H1 (cell line): Measurements from ENCODE around the gene FKBP1B. TPM values are rescaled to one million over a fixed set of nuclear protein-coding genes. Genes with fewer than 3 reads are reported as not detected.

Experiments used
- CTCF ChIA-PET: fragments of 300-600 bp; sonication (Branson Sonifier 250); formaldehyde crosslinking; loops from one replicate; lab custom pipeline; 2021; ENCODE audit not compliant: partially characterized antibody; lab: Charles Lee
- POLR2A ChIA-PET: fragments of 300-600 bp; sonication (Branson Sonifier 250); formaldehyde crosslinking; loops from one replicate; lab custom pipeline; 2021; ENCODE audit warnings: inconsistent platforms; ENCODE audit not compliant: partially characterized antibody; lab: Charles Lee
- DNase-seq, 2 experiments: peaks; one replicate each; pipeline versions ENCODE4 v3.0.0 to v3.0.0-alpha.2; 2010 to 2022; ENCODE audit warnings: low spot score in 2 of 2, low read depth in 1 of 2, mixed read lengths in 1 of 2
- FAIRE-seq: peaks from 2 replicates; lab custom pipeline; 2011; peaks lifted over from hg19 to GRCh38; lab: Jason Lieb, UNC
- H2AFZ ChIP-seq: 2 replicates; pipeline ENCODE4 v1.8.1; 2012; ENCODE audit warnings: low read length, inconsistent platforms
- H2AK5ac ChIP-seq: 2 replicates; pipeline ENCODE4 v1.6.1; 2013; ENCODE audit warnings: low read depth, low read length
- H2BK120ac ChIP-seq: replicated peaks from 2 replicates; pipeline ENCODE3; 2013; ENCODE audit warnings: low read depth, low read length, inconsistent platforms
- H2BK12ac ChIP-seq: 2 replicates; pipeline ENCODE4 v1.6.1; 2013; ENCODE audit warnings: low read depth, low read length
- H2BK15ac ChIP-seq: 2 replicates; pipeline ENCODE4 v1.6.1; 2013; ENCODE audit warnings: low read length
- H2BK20ac ChIP-seq: 2 replicates; pipeline ENCODE4 v1.6.1; 2013; ENCODE audit warnings: low read length
- H2BK5ac ChIP-seq: 2 replicates; pipeline ENCODE4 v1.6.1; 2013; ENCODE audit warnings: low read depth, low read length
- H3K14ac ChIP-seq: 2 replicates; pipeline ENCODE4 v1.6.1; 2013; ENCODE audit warnings: inconsistent platforms; ENCODE audit not compliant: insufficient read length
- H3K18ac ChIP-seq: 2 replicates; pipeline ENCODE4 v1.6.1; 2013; ENCODE audit warnings: low read length; ENCODE audit errors: extremely low read depth
- H3K23ac ChIP-seq: 2 replicates; pipeline ENCODE4 v1.6.1; 2013; ENCODE audit warnings: inconsistent platforms; ENCODE audit not compliant: insufficient read length
- H3K23me2 ChIP-seq: 2 replicates; pipeline ENCODE4 v1.6.1; 2013; ENCODE audit warnings: low read depth, low read length
- H3K27ac ChIP-seq: 2 replicates; pipeline ENCODE4 v1.6.1; 2011; ENCODE audit warnings: low read depth, low read length, inconsistent platforms
- H3K27me3 ChIP-seq, 4 experiments: replicated peaks in 1 of 4; 1 replicate in 1 of 4; 2 replicates in 3 of 4; pipeline versions ENCODE4 v1.6.1 to v1.8.1; 2011 to 2013; ENCODE audit warnings: low read length in 3 of 4, mild to moderate bottlenecking in 3 of 4, inconsistent platforms in 2 of 4, mixed read lengths in 2 of 4, moderate library complexity in 1 of 4; ENCODE audit not compliant: control insufficient read depth in 3 of 4, insufficient read depth in 3 of 4; ENCODE audit errors: extremely low read depth in 1 of 4
- H3K36me3 ChIP-seq, 4 experiments: 2 replicates each; pipeline versions ENCODE4 v1.6.1 to v1.8.1; 2011 to 2013; ENCODE audit warnings: mild to moderate bottlenecking in 4 of 4, low read length in 3 of 4, moderate library complexity in 2 of 4, control low read depth in 1 of 4, inconsistent platforms in 1 of 4; ENCODE audit not compliant: insufficient read depth in 4 of 4, control insufficient read depth in 2 of 4
- H3K4ac ChIP-seq: replicated peaks from 2 replicates; pipeline ENCODE3; 2013; ENCODE audit warnings: low read length, low read depth, mixed read lengths, inconsistent platforms; ENCODE audit not compliant: insufficient read length
- H3K4me1 ChIP-seq, 4 experiments: replicated peaks in 1 of 4; 1 replicate in 1 of 4; 2 replicates in 3 of 4; pipeline versions ENCODE4 v1.6.1 to v1.8.1; 2011 to 2013; ENCODE audit warnings: low read length in 3 of 4, inconsistent platforms in 2 of 4, mixed read lengths in 1 of 4; ENCODE audit not compliant: insufficient read depth in 4 of 4, control insufficient read depth in 3 of 4
- H3K4me2 ChIP-seq, 2 experiments: 2 replicates each; pipeline versions ENCODE4 v1.6.1 to v1.8.1; 2011 to 2013; ENCODE audit warnings: low read depth in 2 of 2, low read length in 2 of 2, control low read depth in 1 of 2, inconsistent platforms in 1 of 2, mild to moderate bottlenecking in 1 of 2; ENCODE audit not compliant: insufficient read depth in 1 of 2
- H3K4me3 ChIP-seq, 4 experiments: fragments of 200-600, 300-600 bp in 1 of 4; sonication (generic), shearing (Covaris generic), sonication (Bioruptor Twin) in 1 of 4; 2 replicates each; pipeline versions ENCODE4 v1.5.1 to v1.8.1; 2011 to 2016; ENCODE audit warnings: low read length in 4 of 4, low read depth in 3 of 4, control low read depth in 2 of 4, inconsistent platforms in 2 of 4, mild to moderate bottlenecking in 2 of 4, mixed read lengths in 1 of 4, moderate library complexity in 1 of 4; ENCODE audit not compliant: insufficient read depth in 2 of 4; ENCODE audit errors: extremely low read depth in 1 of 4
- H3K56ac ChIP-seq: replicated peaks from 2 replicates; pipeline ENCODE3; 2013; ENCODE audit warnings: low read depth, mild to moderate bottlenecking, mixed read lengths, low read length, inconsistent platforms; ENCODE audit not compliant: insufficient read length
- H3K79me1 ChIP-seq: 2 replicates; pipeline ENCODE4 v1.6.1; 2013; ENCODE audit warnings: low read depth, low read length, control low read depth
- H3K79me2 ChIP-seq, 2 experiments: 2 replicates each; pipeline versions ENCODE4 v1.6.1 to v1.8.1; 2012 to 2013; ENCODE audit warnings: low read length in 2 of 2, mild to moderate bottlenecking in 2 of 2, inconsistent platforms in 1 of 2; ENCODE audit not compliant: insufficient read depth in 2 of 2, control insufficient read depth in 1 of 2
- H3K9ac ChIP-seq, 4 experiments: replicated peaks in 1 of 4; 1 replicate in 1 of 4; 2 replicates in 3 of 4; pipeline versions ENCODE4 v1.6.1 to v1.8.1; 2011 to 2013; ENCODE audit warnings: low read depth in 3 of 4, low read length in 3 of 4, control low read depth in 2 of 4, mild to moderate bottlenecking in 2 of 4, moderate library complexity in 2 of 4, inconsistent platforms in 1 of 4; ENCODE audit errors: extremely low read depth in 1 of 4
- H3K9me3 ChIP-seq, 2 experiments: 2 replicates each; pipeline versions ENCODE4 v1.6.1 to v1.8.1; 2012 to 2013; ENCODE audit warnings: mild to moderate bottlenecking in 2 of 2, moderate library complexity in 2 of 2, control low read depth in 1 of 2, inconsistent platforms in 1 of 2, low read depth in 1 of 2, low read length in 1 of 2, mixed read lengths in 1 of 2; ENCODE audit not compliant: insufficient read depth in 2 of 2
- H4K20me1 ChIP-seq, 2 experiments: replicated peaks in 1 of 2; 2 replicates each; pipeline versions ENCODE3 to v1.8.1; 2011 to 2013; ENCODE audit warnings: inconsistent platforms in 2 of 2, low read length in 2 of 2, mild to moderate bottlenecking in 1 of 2; ENCODE audit not compliant: insufficient read depth in 2 of 2, control insufficient read depth in 1 of 2
- H4K5ac ChIP-seq: 2 replicates; pipeline ENCODE4 v1.6.1; 2013; ENCODE audit warnings: low read length, low read depth, mixed read lengths, inconsistent platforms; ENCODE audit not compliant: insufficient read length
- H4K8ac ChIP-seq: 2 replicates; pipeline ENCODE4 v1.8.0; 2013; ENCODE audit warnings: mild to moderate bottlenecking, moderate library complexity, low read length, inconsistent platforms; ENCODE audit not compliant: insufficient read depth; ENCODE audit errors: extremely low read depth
- H4K91ac ChIP-seq: replicated peaks from 2 replicates; pipeline ENCODE3; 2013; ENCODE audit warnings: low read length, mixed read lengths, inconsistent platforms; ENCODE audit not compliant: insufficient read length
- ATF3 ChIP-seq: IDR thresholded peaks from 2 replicates; pipeline ENCODE4 v1.6.1; 2011; ENCODE audit warnings: low read depth, mild to moderate bottlenecking, low read length; ENCODE audit not compliant: insufficient read depth
- BCL11A ChIP-seq, 2 experiments: IDR thresholded peaks; one replicate each; pipeline ENCODE4 v1.6.1; 2011; ENCODE audit warnings: low read depth in 2 of 2, low read length in 2 of 2, mild to moderate bottlenecking in 2 of 2
- CBX5 ChIP-seq: fragments of 300-800, 300-1000 bp; sonication (generic); IDR thresholded peaks from 2 replicates; pipeline ENCODE4 v1.7.1; 2016; ENCODE audit warnings: antibody characterized with exemption, low read length, low read depth
- CBX8 ChIP-seq: fragments of 300-800, 300-1000 bp; sonication (generic); IDR thresholded peaks from 2 replicates; pipeline ENCODE4 v1.7.1; 2016; ENCODE audit warnings: low read depth, low read length, borderline replicate concordance
- EZH2 ChIP-seq: fragments of 200-600 bp; sonication (generic); IDR thresholded peaks from 2 replicates; pipeline ENCODE4 v1.7.1; 2012; ENCODE audit warnings: low read depth, mild to moderate bottlenecking, moderate library complexity, low read length, inconsistent platforms; ENCODE audit not compliant: severe bottlenecking
- FOSL1 ChIP-seq: IDR thresholded peaks from 2 replicates; pipeline ENCODE4 v1.6.1; 2011; ENCODE audit warnings: mild to moderate bottlenecking, low read depth, low read length, moderate library complexity; ENCODE audit not compliant: insufficient read depth
- JUN ChIP-seq: IDR thresholded peaks from 2 replicates; pipeline ENCODE4 v1.6.1; 2011; ENCODE audit warnings: low read depth, mild to moderate bottlenecking, improper control_type of control experiment, low read length
- KDM1A ChIP-seq: fragments of 200-600, 300-600 bp; sonication (generic); IDR thresholded peaks from 2 replicates; pipeline ENCODE4 v1.7.1; 2016; ENCODE audit warnings: mild to moderate bottlenecking, low read length, borderline replicate concordance
- SIN3A ChIP-seq, 2 experiments: IDR thresholded peaks in 1 of 2; conservative IDR thresholded peaks in 1 of 2; 2 replicates each; pipeline ENCODE4 v1.6.1; 2011 to 2012; ENCODE audit warnings: low read length in 2 of 2, improper control_type of control experiment in 1 of 2, low read depth in 1 of 2, mild to moderate bottlenecking in 1 of 2
- ZNF274 ChIP-seq: IDR thresholded peaks from 2 replicates; pipeline ENCODE4 v1.7.0; 2012; ENCODE audit warnings: low read length, borderline replicate concordance; ENCODE audit errors: extremely low read depth
- WGBS, 2 experiments: shearing (Covaris generic) in 1 of 2; methylation state at CpG; one replicate each; pipeline versions ENCODE4 v1.1.6 to v1.1.7; 2013 to 2015; ENCODE audit warnings: low lambda C conversion rate in 2 of 2, mixed read lengths in 2 of 2, inconsistent platforms in 1 of 2, low coverage in 1 of 2, missing lambda C conversion rate in 1 of 2; ENCODE audit not compliant: insufficient replicate concordance in 2 of 2, insufficient coverage in 1 of 2, insufficient read length in 1 of 2; ENCODE audit errors: extremely low coverage in 1 of 2, missing lambda C conversion rate in 1 of 2; 5-methylcytosine and 5-hydroxymethylcytosine counted together
- polyA plus RNA-seq, 7 experiments: library from polyadenylated mRNA; depleted of rRNA in 3 of 7; stranded (reverse) in 5 of 7; unstranded in 2 of 7; fragments of >200 nt in 5 of 7; fragments of 200-250 nt in 2 of 7; gene quantifications; 1 replicate in 5 of 7; 2 replicates in 1 of 7; 4 replicates in 1 of 7; pipeline versions ENCODE4 v1.2.1 to v1.2.3, GENCODE V29; 2011 to 2013; ENCODE audit warnings: missing spikeins in 2 of 7, mixed read lengths in 2 of 7
- total RNA-seq: library from RNA; stranded (reverse); fragmentation: NEBNext Ultra II Directional; extraction: Animal tissue kit (Norgen Biotek cat#: 25700); gene quantifications from 2 replicates; pipeline ENCODE4 v1.2.1, GENCODE V29; 2021
- TF ChIP-seq, protein P1 (sequence below): IDR thresholded peaks from 2 replicates; pipeline ENCODE4 v1.6.1; 2012; ENCODE audit warnings: inconsistent platforms

The FKBP1B gene
- total and polyA plus RNA-seq, 2 of the 8 experiments (the other 6 are each of a cell fraction or from before 2014, with no cell fraction given): 50.8 to 151 TPM

DNA sequence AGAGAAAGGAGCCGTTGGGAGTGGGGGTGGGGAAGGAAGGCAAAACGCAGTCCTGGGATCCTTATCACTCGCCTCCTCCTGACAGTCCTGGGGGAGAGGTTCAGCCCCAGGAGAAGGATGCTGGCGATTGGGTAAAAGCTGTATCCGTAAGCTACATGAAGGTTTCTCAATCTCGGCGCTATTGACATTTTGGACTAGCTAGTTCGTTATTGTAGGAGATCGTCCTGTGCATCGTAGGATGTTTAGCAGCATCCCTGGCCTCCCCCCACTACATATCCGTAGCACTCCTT is 35.6 kb downstream of the FKBP1B start:
- peak overlapping the region in 3 of 4 experiments; percentile 90 to 93 (median 90); a peak in 6 of 7 replicates for H3K9ac ChIP-seq
- H3K56ac ChIP-seq: peak overlapping the region; percentile 43
- no peak overlapping the region for H2AK5ac ChIP-seq
- no peaks in the 10 kb centered on the region for H4K20me1 ChIP-seq
- no peaks in the 10 kb centered on the region for H3K79me2 ChIP-seq
- H3K23ac ChIP-seq: no peak overlapping the region
- WGBS, 2 experiments: 29% methylated on average over 10 of the region's 11 CpGs; no CpG with 5 or more reads in 1 of the 2 experiments
- peak overlapping the region; percentile 55 to 77 (median 66) for H3K4me3 ChIP-seq
- no peaks in the 10 kb centered on the region for H3K9me3 ChIP-seq
- DNase-seq: no peak
- peaks cover 9 to 17% (median 11%) of the 10 kb centered on the region in 4 experiments; a peak in 7 of 8 replicates for H3K36me3 ChIP-seq
- no peak overlapping the region for H2BK20ac ChIP-seq
- peak overlapping the region; percentile 39 for H3K18ac ChIP-seq
- peak overlapping the region; percentile 80 to 94 for H3K4me2 ChIP-seq
- ChIA-PET CTCF (interaction anchor here (0.9 to 4.3 kb wide), 15 partner anchors 10 to 343 kb away, joined by 3 to 25 read pairs (median 4); partner anchors contain the start of genes ATAD2B, FAM228A, ITSN2 and WDCP), POLR2A (interaction anchor here (1.1 to 3.1 kb wide), 12 partner anchors 9 to 276 kb away, joined by 3 to 24 read pairs (median 8); partner anchors contain the start of genes ATAD2B, ITSN2, SF3B6 and UBXN2A)
- H4K91ac ChIP-seq: peak overlapping the region; percentile 37
- peak overlapping the region; percentile 92; the same call in 1 of the 2 replicates for H4K8ac ChIP-seq
- H2BK5ac ChIP-seq: peak overlapping the region; percentile 27; the same call in 1 of the 2 replicates
- peak overlapping the region; percentile 1; the same call in 1 of the 2 replicates for H2BK15ac ChIP-seq
- peaks cover 4 to 11% (median 9%) of the 10 kb centered on the region in 4 experiments for H3K4me1 ChIP-seq
- no peak overlapping the region for H3K14ac ChIP-seq
- no peaks in the 10 kb centered on the region for H3K27me3 ChIP-seq
- H3K79me1 ChIP-seq: no peaks in the 10 kb centered on the region
- H3K23me2 ChIP-seq: peaks cover 10% of the 10 kb centered on the region
- FAIRE-seq: no peak
- 0 out of 2 replicates have a peak overlapping the region, but pooled peaks have one; percentile 93 for H2AFZ ChIP-seq
- H3K4ac ChIP-seq: no peak overlapping the region
- H2BK120ac ChIP-seq: peak overlapping the region; percentile 19
- peak overlapping the region; percentile 74 for H4K5ac ChIP-seq
- H3K27ac ChIP-seq: peak overlapping the region; percentile 89
- H2BK12ac ChIP-seq: peak overlapping the region; percentile 77
- TF ChIP-seq CBX5 (no peak), SIN3A (conservative IDR thresholded peaks at IDR 0.05 in 1 of 2, IDR thresholded peaks at IDR 0.05 in 1 of 2; ENCODE audit: low read depth in 1 of 2, low read length in 2 of 2) (no peak), ZNF274 (no peak), JUN (no peak), CBX8 (no peak), ATF3 (no peak), FOSL1 (no peak), BCL11A (IDR thresholded peaks at IDR 0.05; ENCODE audit: low read depth in 2 of 2, low read length in 2 of 2) (no peak), KDM1A (no peak), EZH2 (no peak)
- TF ChIP-seq, protein P1, sequence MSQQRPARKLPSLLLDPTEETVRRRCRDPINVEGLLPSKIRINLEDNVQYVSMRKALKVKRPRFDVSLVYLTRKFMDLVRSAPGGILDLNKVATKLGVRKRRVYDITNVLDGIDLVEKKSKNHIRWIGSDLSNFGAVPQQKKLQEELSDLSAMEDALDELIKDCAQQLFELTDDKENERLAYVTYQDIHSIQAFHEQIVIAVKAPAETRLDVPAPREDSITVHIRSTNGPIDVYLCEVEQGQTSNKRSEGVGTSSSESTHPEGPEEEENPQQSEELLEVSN: no peak
